GM18861 (cell line): ENCODE measurements around the gene ARHGAP4.

Experiments
- ATAC-seq: cut with Tn5 transposase; IDR thresholded peaks from one replicate; pipeline ENCODE4 v1.9.1; 2021; ENCODE audit not compliant: unreplicated experiment

The ARHGAP4 gene

DNA sequence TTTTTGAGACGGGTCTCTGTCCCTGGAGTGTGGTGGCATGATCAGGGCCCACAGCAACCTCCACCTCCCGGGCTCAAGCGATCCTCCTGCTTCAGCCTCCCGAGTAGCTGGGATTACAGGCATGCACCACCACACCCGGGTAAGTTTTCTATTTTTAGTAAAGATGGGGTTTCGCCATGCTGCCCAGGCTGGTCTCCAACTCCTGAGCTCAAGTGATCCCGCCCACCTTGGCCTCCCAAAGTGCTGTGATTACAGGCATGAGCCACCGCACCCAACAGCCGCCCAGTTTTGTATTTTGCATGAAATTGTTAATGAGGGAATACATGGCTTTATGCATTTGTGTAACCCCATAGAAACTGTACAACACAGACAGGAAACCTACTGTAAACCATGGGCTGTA lies 2.8 kb upstream of the ARHGAP4 start:
- ATAC-seq = no peak

DNA sequence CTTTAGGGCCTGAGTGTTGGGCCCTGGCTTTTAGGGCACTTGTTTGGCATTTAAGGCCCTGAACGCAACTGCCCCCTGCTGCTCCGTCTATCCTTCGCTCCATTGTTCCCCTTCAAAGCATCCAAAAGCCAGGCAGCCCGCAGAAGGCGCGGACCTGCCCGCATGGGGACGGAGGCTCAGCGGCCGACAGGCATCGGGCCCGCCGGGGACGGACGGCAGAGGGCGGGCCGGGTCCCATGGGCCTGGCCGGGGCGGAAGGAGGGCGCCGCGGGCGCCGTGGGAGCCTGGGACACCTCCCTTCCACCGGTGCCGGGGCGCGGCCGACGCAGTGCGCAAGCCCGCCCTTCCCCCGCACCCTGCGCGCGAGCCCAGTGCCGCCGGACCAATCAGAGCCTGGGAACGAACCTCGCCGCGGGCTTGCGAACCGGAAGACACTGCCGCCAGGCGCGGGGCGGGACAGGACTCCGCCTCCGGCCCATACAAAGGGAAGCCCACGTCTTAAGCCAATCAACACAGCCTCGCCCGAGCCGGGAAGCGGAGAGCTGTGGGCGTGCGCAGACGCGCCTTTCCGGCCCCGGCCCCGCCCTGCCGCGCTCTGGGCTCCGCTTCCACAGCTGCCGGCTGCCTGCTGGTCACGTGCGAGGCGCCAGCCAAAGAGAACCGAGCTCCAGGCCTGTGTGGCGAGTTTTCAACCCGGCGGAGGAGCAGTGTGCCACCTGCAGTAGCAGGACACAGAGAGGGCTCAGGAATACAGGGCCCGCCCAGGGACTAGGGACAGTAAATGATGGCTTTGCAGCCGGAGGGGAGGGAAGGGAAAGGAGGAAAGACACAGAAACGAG lies 2.1 kb upstream of the ARHGAP4 start:
- peak; percentile 72 for ATAC-seq

DNA sequence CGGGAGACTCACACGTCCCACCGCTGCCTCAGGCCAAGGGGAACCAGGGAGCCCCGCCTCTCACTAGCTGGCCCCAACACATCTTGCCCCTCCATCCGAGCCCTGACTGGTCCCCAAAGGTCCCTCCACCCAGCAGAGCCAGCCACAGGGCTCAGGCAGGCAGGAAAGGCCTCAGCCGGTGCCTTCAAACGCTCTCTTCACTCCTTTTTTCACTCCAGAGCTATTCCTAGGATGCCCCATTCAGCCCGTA lies 1.5 kb upstream of the ARHGAP4 start:
- ATAC-seq = no peak

DNA sequence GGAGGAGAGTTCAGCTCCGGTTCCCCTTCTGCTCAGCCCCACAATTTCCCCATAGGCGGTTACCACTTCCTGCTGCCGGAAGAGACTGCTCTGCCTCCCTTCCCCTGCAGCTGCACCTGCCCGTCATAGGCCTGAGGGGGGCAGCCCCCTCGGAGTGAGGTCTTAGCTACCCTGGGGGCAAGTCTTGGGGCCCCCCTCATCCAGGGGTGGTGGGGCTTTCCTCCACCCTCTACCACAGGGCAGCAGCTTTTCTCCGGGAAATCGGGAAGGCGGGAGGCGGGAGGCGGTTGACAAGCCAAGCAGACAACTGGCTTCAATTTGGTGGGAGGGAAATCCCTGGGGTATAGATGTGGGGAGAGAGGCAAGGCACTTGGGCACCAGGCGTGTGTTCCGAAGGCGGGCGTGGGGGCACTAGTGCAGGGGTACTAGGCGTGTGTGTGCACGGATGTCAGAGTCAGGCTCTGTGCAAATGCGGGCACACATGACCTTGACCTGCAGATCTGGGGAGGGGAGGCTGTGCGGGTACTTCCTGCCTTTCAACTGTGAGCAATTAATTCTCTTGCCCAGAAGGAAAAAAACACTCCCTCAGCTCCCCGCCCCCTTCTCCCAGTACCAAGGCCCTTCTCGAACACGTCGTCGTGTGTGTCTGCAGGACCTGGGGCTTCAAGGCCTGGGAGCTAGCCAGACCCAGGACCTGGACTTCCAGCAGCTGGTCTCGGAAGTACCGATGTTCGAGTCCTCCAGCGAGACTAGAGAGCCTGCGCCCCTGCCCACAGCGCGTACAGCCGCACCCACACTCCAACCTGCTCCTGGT lies 1.0 kb upstream of the ARHGAP4 start:
- ATAC-seq = peak; percentile 28

DNA sequence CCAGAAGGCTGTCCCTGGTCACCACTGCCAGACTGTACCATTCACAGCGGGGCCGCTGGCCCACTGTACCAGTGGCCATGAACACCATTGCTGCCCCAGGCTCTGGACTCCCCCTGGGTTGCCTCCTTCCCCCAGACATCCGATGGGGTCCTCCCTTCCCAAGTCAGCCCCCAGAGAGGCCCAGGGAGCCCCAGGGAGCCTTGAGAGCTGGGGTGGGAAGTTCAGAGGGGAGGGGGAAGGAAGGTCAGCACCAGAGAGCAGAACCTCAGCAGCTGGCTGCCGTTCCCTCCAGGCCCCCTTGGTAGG lies 441 bp upstream of the ARHGAP4 start:
- no peak for ATAC-seq

DNA sequence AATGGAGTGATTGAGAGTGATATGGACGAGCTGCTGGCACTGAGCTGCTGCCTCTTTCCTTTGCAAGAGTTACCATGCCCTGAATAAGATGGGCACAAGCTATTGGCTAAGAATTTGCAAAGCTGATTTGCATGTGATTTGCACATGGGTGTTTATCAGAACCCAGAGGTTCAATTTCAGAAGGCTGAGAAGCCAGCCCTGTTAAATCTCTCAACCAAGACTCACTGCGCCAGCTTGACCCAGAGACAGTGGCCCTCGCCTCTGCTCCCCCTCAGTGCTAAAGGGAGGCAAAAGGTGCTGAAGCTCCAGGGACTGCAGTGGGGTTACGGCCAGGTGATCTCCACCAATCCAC lies 701 bp downstream of the ARHGAP4 start:
- ATAC-seq = no peak

DNA sequence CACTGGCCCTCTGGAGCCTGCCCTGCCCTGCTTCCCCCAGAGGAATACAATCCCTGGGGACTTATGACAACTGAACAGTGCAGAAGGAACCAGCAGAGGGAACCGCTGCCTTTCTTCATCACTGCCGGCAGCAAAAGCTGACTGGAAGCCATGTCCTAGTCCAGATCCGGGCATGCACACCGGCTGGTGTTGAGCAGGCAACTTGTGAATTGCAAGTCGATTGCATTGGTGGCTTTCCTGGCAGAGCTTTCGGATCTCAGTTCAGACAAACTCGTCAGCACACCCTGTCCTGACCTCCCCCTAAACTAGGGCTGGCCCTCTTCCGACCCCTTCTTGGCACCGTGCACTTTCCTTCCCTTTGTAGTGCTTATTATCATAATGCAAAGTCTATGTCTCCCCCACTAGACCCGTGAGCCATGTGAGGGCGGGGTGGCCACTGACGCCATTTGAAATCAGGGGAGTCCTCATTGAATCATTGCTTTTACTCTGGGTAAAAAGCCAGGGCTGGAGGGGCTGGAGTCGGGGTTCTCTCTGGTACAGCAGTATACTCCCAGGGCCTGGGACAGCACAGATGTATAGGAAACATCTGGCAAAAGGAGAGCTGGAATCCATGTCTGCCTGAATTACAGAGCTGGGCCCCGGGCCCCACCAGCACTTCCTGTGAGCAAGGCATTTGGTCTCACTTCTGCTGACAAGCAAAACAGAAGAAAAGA lies 1.8 kb downstream of the ARHGAP4 start:
- ATAC-seq = no peak

DNA sequence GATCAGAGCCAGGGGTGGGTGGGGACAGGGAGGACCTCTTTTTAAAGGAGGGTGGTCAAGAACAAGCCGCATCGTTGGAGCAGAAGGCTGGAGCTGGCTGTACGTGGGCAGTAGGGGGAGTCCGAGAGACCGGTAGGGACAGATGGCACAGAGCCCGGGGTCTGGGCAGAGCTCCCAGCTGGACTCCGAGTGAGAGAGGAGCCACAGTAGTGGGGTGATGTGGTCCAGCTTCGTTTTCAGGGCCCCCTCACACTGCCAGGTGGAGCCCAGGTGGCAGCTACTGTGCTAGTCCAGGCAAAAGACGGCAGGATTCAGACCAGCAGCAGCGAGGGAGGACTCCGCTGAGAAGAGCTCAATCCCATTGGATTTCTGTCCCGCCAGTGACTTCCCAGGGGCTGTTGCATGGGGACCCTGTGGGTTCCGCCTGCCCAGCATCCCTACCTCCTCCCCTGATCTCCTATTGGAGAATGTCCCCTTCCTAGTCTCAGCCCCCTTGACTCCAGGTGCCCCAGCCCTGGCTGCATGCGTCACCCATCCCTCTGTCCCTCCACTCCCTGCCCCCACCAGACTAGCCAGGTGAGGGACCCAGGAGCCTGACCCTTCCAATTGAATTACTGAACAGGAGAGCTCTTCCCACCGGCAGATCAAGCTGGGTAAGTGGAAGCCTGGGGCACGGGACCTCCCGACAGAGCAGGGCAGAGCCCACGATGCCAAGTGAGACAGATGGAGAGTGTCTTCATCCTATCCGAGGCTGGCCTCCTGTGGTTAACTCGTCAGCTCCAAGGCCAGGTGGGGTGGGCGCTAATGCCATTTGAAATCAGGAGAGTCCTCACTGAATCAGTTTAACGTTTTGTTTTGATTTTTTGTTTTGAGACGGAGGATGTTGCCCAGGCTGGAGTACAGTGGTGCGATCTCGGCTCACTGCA lies 2.9 kb downstream of the ARHGAP4 start:
- no peak for ATAC-seq

DNA sequence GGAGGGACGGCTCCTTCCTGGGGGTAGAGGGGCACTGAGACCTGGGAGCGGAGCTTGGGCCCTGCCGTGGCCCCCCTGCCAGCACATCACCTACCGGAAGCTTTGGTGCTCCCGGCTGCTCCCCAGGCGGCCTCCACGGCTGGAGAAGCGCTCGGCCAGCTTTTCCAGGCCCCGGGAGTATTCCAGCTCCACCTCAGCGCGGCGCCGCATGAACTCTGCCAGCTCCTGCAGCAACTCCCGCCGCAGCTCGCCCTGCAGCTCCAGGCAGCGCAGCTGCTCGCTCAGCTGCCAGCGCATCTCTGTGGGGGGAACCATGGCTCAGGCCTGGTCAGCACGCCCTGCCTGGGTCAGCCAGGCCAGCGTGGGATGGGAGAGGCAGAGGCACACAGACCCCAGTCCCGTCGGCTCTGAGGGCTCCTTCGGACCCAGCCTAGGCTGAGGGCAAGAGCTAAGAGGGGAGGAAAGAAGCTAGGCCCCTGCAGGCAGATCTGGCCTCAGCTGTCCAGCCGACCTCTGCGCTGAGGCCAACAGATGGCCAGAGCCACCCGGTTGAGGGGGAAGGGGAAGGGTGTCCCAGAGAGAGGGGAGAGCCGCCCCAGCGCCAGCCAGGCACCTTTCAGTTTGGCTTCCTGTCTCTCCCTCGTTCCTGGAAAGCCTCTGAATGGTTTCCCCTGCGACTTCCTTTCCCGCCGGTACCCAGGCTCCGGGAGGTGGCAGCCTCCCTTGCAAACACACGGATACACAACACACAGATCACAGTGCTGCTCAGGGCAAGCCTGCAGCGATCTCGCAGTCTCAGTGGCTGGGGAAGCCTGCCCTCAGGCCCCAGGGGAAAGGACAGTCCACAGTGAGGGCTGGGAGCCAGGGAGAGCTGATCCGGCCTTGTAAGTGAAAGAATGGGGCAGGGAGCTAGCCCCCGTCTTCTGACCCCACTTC lies 4.3 kb downstream of the ARHGAP4 start:
- no peak for ATAC-seq

DNA sequence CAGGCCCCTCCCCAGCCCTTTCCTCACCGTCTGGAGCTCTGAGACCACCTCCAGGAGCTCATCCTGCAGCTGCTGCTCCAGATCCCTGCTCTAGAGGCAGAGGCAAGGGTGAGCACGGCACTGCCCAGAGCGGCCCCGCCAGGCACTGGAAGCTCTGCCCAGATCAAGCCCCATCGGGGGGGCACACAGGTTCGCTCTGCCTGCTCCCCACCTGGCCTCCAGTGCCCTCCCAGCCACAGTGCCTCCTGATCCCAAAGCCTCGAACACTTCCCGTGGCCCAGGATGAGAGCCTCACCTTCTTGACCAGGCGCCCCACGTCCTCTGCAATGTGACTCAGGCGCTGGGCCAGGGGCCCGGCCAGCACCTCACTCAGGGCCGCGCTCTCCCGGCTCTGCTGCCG lies 5.0 kb downstream of the ARHGAP4 start:
- ATAC-seq = no peak

DNA sequence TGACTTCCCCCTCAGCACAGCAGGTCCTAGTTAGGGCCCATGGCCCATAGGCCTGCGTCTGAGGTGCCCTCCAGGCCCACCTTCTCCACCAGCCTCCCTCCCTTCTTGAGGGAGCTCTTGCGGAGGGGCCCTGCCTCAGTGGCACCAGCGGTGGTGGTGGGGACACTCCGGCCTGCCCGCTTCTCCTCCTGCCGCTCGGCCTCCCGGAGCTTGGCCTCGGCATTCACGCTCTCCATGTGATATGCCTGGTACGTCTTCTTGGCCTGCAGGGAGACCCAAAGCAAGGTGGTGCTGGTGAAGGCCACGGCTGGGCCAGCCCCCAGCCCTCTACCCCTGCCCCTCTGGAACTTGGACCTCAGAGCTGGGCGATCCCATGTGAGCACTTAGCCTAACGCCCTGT lies 5.5 kb downstream of the ARHGAP4 start:
- ATAC-seq = no peak

DNA sequence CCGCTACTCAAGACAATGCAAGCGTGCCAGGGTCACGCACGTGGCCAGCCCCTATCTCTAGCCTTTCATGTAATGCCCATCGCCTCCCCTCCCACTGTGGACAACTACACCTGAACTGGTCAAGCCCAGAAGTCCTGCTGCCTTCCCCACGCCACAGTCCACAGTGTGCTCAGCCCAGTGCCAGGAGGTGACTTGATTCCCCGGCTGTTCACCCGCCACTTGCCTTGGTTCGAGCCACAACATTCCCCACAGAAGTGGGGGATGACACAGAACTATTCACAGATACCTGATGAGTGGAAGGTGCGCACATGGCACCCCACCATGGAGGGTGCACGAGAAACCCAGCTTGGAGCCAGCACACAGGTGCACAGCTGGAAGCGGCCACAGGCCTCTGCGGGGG lies 6.8 kb downstream of the ARHGAP4 start:
- no peak for ATAC-seq

DNA sequence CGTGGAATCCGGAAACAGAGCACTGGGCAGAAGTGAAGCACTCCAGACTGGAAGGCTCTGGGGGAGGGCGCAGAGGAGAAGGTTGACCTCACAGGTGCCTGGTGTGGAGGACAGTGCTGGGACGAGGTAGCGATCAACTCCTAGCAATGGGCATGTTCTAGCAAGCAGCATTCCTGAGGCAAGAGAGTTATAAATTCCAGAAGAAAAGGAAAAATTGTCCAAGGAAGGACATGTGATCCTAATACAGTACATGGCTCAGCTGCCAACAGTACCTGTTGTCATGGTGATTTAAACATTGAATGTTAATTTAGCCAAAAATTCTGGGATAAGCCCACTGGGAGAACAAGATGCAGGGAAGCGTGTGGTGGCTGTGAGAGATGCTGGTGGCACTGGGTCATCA lies 8.2 kb downstream of the ARHGAP4 start:
- no peak for ATAC-seq

DNA sequence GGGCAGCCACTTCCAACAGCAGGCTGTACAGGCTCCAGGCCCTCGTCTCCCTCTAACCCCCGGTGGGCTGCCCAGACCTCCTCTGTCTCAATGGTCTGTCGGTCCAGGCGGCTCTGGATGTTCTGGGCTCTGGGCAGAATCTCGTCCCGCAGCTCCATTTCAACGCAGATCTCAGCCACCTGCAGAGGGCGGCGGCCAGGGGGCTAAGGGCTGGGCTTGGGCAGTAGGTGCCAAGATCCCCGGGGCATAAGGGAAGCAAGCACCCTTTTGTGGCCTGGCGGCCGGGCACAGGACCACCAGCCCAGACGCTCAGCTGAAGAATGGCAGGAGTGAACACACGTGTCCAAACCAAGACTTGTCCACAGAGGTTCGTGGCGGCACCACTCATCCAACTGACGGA lies 12.4 kb downstream of the ARHGAP4 start:
- ATAC-seq = no peak

DNA sequence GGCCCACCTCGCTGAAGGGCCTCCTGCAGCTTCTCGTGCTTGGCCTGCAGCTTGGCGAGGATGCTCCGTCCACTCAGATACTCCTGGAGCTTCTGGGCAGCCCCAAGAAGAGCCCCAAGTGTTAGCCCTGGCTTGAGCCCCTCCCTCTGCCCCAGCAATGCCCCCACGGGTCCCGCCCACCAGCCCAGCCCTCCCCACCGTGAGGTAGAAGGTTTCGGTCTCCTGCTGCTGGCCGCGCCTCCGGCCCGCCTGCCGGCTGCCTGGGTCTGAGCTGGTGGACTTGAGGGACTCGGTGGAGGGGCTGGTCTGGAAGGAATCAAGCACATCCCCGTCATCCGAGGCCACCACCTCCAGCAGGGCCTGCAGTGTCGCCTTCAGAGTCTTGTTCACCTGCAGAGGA lies 12.9 kb downstream of the ARHGAP4 start:
- ATAC-seq = no peak

DNA sequence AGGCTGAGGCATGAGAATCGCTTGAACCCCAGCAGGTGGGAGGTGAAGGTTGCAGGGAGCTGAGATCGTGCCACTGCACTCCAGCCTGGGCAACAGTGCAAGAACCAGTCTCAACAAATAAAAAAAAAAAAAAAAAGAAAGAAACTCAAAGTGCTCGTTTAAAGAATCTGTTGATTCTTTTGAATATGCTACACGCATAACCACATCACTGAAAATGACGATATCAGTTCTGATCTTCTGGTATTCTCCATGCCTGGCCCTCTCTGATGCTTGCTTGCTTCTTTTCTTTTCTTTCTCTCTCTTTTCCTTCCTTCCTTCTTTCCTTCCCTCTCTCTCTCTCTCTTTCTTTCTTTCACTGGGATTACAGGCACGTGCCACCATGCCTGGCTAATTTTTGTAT lies 14.3 kb downstream of the ARHGAP4 start:
- no peak for ATAC-seq

DNA sequence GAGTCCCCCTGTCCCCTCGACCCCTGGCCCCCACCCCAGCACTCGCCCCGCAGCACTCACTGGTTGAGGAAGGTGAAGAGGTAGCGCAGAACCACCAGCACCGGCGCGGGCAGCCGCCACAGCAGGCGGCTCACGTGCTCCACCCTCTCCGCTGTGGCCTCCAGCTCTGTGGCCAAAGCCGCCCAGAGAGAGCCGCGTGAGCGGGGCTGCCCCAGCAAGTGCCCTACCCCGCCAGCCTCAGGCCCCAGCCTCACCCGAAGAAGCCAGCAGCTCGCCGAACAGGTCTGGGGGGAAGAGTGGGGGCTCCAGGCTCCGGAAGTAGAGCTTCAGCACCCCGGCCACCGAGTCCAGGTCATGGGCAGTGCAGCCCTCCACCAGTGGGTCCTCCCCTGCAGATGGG lies 15.6 kb downstream of the ARHGAP4 start:
- ATAC-seq = no peak

DNA sequence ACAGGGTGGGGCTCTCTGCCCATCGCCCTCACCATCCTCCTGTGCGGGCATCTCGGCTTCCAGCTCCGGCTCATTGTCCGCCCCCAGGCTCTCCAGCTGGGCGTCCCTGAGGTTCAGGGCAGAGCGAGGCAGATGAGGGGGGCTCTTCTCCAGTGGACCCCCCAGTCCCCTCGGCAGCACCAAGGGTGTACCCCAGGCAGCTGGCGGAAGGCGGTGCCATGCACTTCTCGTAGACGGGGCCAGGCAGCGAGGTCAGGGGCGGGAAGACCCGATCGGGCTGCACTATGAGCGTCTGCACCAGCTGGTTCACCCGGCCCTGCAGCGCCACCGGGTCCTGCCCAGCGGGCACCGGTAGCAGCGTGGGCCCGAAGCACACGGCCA lies 16.1 kb downstream of the ARHGAP4 start:
- no peak for ATAC-seq

DNA sequence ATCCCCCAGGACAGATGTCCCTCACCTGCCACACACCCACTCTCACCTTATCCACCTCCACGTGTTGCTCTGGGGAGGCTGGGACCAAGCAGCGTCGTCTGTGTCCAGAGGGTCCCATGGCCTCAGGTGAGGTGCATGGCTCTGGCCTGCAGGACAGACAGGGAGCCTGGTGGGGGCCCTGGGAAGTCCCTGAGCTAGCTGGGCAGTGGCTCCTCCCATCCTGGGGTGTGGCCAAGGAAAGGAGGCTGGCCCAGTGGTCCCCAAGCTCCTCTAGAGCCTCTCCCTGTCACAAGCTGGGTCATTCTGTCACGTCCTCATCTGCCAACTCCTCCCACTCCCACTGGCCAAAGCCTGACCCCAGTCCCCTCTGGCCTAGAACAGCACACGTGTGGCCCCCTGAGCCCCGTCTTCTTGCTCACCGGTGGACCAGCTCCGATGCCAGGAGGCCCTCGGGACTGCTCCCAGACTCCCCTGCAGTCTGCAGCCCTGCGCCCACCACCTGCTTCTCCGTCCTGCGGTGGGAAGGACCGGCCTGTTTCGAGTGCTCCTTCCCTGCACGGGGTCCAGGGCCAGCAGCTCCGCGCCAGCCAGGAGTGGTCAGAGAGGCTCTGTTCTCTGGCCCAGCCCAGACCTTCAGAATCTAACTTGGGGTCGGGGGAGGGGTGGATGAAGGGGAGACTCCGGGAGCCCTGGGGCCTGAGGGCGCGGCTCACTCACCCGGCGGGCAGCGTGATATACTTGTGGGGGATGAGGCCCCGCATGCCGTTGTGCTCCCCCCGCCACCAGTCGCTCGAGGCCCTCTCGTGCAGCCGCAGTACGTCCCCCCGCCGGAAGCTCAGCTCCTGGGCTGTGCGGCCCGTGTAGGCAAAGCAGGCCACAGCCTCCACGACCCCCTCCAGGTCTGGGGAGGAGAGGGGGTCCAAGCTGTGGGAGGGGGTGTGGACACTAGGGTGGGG lies 16.8 kb downstream of the ARHGAP4 start:
- ATAC-seq = no peak
